ENCODE results near the gene MAPRE3.

Gene MAPRE3

DNA sequence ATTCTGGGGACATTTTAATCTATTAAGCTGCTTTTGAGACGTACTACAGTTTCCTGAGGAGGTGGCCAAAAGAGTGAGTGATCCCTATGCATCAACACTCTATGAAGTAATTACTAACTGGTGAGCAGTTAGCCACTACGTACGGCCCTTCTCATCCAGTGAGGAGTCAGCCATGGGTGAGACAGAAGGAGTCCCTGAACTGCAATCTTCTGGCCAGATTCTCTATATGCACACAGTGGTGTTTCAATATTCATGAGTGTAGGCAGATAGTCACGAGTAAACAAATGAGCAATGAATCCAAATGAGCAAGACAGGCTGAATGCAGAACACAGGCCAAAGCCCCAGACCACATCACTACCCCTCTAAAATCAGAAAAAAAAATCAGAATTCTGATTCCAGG lies 32.6 kb downstream of the MAPRE3 start:
- TF ChIP-seq, protein P1, sequence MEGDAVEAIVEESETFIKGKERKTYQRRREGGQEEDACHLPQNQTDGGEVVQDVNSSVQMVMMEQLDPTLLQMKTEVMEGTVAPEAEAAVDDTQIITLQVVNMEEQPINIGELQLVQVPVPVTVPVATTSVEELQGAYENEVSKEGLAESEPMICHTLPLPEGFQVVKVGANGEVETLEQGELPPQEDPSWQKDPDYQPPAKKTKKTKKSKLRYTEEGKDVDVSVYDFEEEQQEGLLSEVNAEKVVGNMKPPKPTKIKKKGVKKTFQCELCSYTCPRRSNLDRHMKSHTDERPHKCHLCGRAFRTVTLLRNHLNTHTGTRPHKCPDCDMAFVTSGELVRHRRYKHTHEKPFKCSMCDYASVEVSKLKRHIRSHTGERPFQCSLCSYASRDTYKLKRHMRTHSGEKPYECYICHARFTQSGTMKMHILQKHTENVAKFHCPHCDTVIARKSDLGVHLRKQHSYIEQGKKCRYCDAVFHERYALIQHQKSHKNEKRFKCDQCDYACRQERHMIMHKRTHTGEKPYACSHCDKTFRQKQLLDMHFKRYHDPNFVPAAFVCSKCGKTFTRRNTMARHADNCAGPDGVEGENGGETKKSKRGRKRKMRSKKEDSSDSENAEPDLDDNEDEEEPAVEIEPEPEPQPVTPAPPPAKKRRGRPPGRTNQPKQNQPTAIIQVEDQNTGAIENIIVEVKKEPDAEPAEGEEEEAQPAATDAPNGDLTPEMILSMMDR (conservative IDR thresholded peaks at IDR 0.05; ENCODE audit: low read depth), result no peak
- DNase-seq (ENCODE audit: low spot score), result no peak
- H3K27ac ChIP-seq, result no peak overlapping the region
- ChIA-PET POLR2A (ENCODE audit: low non-redundant PET) (no interaction called here), CTCF (no interaction called here)

DNA sequence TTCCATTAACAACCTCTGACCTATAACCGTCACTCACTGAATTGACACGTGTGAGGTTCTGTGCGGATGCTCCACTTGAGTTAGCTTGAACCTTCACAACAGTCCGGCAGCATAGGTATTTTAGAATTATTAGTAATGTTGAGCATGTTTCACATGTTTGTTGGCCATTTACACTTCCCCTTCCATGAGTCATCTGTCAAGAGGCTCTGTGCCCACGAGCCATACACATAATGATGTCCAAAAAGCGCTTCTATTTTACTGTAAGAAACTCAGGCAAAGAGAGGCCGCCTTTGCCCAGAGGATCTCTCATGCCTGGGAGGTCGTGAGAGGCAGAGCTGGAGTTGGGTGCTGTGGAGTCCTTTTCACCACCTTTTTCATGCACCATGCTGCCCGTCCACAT lies 33.4 kb downstream of the MAPRE3 start:
- POLR2A ChIA-PET (ENCODE audit: low non-redundant PET), result no interaction called here
- CTCF ChIA-PET, result no interaction called here
- H3K27ac ChIP-seq, result no peak overlapping the region
- TF ChIP-seq, protein P1 (conservative IDR thresholded peaks at IDR 0.05; ENCODE audit: low read depth), result no peak
- no peak for DNase-seq (ENCODE audit: low spot score)

DNA sequence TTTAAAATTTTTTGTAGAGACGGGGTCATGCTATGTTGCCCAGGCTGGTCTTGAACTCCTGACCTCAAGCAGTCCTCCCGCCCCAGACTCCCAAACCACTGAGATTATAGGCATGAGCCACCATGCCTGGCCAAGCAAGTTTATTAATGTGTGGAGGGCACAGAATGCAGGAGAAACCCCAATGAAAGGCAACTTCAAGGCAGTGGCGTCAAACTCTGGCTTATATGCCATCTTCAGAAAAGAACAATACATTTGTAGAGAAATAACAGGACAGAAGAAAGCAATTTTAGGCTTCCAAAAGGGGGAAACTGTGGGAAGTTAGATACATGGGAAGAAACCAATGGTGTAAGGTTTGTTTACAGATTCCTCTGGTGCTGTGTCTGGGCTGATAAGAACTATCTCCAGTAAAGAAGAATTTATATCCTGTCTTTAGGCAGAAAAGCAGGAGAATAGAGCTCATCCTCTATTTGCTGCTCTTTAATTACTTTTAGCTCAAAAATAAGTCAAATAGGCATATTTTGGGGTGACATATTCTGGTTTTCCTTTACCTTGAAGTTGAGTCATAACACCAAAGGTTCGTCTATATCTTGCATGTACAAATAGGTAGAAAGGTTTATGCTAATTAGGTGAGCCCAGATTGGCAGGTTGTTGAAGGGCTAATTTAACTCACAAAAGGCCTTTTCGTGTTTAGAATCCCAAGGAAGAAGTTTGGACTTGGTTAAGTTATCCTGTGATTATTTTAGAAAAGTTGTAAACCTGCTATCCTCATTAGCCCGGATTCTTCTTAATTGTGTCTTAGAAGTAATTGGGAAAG lies 36.4 kb downstream of the MAPRE3 start:
- DNase-seq (ENCODE audit: low spot score), result no peak
- H3K27ac ChIP-seq, result no peak overlapping the region
- ChIA-PET CTCF (interaction anchor here (1.3 kb wide), 1 partner anchor 10 kb away, joined by 6 read pairs; no protein-coding TSS in a partner anchor), POLR2A (ENCODE audit: low non-redundant PET) (no interaction called here)
- TF ChIP-seq, protein P1 (conservative IDR thresholded peaks at IDR 0.05; ENCODE audit: low read depth), result no peak

DNA sequence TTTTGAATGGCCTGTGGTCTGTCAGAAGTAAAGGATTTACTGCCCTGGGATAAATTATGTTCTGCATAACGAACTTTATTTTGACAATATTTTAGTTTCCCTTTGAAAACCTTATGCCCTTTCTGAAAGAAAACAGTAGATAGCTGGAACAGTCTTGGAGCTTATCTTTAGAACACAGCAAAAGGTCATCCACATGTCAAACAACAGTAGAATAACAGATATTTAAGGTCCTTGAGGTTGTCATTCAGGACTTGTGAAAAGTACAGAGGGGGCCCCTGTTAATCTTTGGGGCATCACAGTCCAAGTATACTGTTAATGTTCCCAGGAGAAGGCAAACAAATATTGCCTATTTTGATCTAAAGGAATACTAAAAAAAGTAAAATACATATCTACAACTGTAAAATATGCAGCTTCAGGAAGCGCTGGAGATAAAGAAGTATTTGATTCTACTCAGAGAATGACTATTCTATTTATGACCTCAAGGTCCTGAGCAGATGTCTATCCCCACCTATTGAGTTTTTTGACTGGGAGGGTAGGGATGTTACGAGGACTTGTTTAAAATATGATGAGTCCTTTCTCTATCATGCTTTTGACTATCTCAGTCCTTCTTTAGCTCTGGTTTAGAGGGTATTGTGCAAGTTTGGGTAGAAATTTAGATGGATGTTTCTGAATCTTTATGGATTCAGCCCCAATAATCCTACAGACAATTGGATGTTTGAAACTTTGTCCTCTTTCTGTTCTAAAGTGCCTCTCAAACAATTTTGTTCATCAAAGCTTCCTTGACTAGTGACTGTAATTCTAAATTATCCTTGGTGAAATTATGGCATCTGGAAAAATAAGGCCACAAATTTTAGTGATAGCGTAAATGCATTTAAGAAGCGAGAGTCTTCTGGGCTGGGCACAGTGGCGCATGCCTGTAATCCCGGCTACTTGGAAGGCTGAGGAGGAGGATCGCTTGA lies 37.3 kb downstream of the MAPRE3 start:
- TF ChIP-seq, protein P1 (conservative IDR thresholded peaks at IDR 0.05; ENCODE audit: low read depth), result no peak
- POLR2A ChIA-PET (ENCODE audit: low non-redundant PET), result no interaction called here
- DNase-seq (ENCODE audit: low spot score), result no peak
- CTCF ChIA-PET, result interaction anchor here (1.3 kb wide), 1 partner anchor 9 kb away, joined by 6 read pairs; no protein-coding TSS in a partner anchor
- H3K27ac ChIP-seq, result no peak overlapping the region

DNA sequence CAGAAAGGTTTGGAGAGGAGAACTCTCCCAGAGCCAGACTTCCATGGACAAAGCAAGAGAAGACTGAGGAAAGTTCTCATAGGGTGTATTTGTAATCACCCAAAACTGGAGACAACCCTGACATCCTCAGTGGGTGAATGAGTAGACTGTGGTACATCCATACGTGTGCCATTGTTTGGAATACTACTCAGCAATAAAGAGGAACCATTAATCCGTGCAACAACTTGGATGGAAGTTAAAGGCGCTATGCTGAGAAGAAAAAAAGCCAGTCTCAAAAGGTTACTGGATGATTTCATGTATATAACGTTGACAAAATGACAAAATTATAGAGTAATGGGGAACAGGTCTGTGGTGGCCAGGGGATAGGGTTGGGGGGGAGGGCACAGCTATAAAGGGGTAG lies 38.2 kb downstream of the MAPRE3 start:
- H3K27ac ChIP-seq, result no peak overlapping the region
- CTCF ChIA-PET, result no interaction called here
- POLR2A ChIA-PET (ENCODE audit: low non-redundant PET), result no interaction called here
- no peak for DNase-seq (ENCODE audit: low spot score)
- TF ChIP-seq, protein P1 (conservative IDR thresholded peaks at IDR 0.05; ENCODE audit: low read depth), result no peak

DNA sequence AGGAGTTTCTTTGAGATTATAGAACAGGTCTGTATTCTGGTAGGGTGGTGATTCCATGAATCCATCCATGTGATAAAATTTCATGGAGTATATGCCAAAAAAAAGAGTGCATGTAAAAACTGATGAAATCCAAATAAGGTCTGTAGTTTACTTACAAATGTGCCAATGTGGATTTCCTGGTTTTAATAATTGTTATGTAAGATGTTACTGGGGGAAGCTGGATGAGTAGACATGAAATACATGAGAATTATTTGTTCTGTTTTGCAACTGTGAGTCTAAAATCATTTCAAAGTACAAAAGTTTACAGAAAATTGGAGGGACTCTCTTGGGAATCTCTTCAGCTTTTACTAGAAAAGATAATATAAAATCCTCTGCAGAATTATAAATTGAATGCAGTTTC lies 38.6 kb downstream of the MAPRE3 start:
- DNase-seq (ENCODE audit: low spot score), result no peak
- POLR2A ChIA-PET (ENCODE audit: low non-redundant PET), result no interaction called here
- TF ChIP-seq, protein P1 (conservative IDR thresholded peaks at IDR 0.05; ENCODE audit: low read depth), result no peak
- H3K27ac ChIP-seq, result no peak overlapping the region
- CTCF ChIA-PET, result interaction anchor here (0.5 to 0.7 kb wide), 3 partner anchors 22 to 1238 kb away, joined by 3 read pairs; no protein-coding TSS in a partner anchor

Measured in RWPE1 (cell line).